Spleen (tissue), 7 donors: ENCODE data around the gene TCP11X2.

ENCODE experiments used
- CTCF ChIP-seq, 11 experiments: fragments of 200-600 bp in 7 of 11; fragments of 450-650 bp in 4 of 11; sonication (generic) in 4 of 11; IDR thresholded peaks in 8 of 11; conservative IDR thresholded peaks in 3 of 11; 1 replicate in 7 of 11; 2 replicates in 4 of 11; pipeline versions ENCODE4 v1.4.0 to v1.8.0; 2016 to 2021; ENCODE audit warnings: antibody characterized with exemption in 11 of 11, inconsistent platforms in 4 of 11, mild to moderate bottlenecking in 1 of 11
- POLR2A ChIP-seq, 3 donors: fragments of 450-650 bp; IDR thresholded peaks; one replicate each; pipeline ENCODE4 v1.5.1; 2017; ENCODE audit warnings: antibody characterized with exemption in 3 of 3, mild to moderate bottlenecking in 1 of 3
- POLR2AphosphoS5 ChIP-seq, 3 donors: sonication (generic); formaldehyde crosslinking; IDR thresholded peaks; one replicate each; pipeline ENCODE4 v1.5.1; 2017; ENCODE audit warnings: antibody characterized with exemption in 3 of 3
- donor health status: DM: no; HTN: no; CAD: no; lungs with moderate emphysema.
- donor health status: DM: no; HTN: no; CAD: no.
- donor health status: DM: no; HTN: no; CAD: no.

GRCh38 chrX:102514536-102514935 is 42.9 kb upstream of the TCP11X2 start:
- no peak for TF ChIP-seq CTCF (IDR thresholded peaks at IDR 0.05 in 8 of 11, conservative IDR thresholded peaks at IDR 0.05 in 3 of 11)
- TF ChIP-seq POLR2AphosphoS5 (IDR thresholded peaks at IDR 0.05), result no peak
- TF ChIP-seq POLR2A (IDR thresholded peaks at IDR 0.05), result no peak
